GM19240 (cell line): ENCODE data around the gene DGCR2.
A peak's percentile ranks its signal among the peaks of the same experiment; 100 is the strongest.
"Not testable (repeated sequence)": the region's sequence is repeated elsewhere in the genome, so short reads cannot be mapped to it uniquely, and the experiment has no call there.

Source experiments
- DNase-seq: peaks from one replicate; pipeline ENCODE4 v3.0.0; 2011; ENCODE audit warnings: low spot score; ENCODE audit not compliant: insufficient read length

DGCR2 gene

GRCh38 chr22:19109198-19110063 lies 12.8 kb downstream of the DGCR2 start:
- no peak for DNase-seq

DNA sequence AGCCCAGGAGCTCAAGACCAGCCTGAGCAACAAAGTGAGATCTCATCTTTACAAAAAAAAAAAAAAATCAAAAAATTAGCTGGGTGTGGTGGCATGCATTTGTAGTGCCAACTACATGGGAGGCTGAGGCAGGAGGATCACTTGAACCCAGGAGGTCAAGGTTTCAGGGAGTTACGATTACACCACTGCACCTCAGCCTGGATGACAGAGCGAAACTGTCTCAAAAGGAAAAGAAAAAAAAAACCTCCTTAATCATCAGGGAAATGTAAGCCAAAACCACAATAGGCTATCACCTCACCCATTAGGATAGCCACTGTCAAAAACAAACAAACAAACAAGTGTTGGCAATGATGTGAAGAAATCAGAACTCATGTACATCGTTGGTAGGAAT lies 13.4 kb downstream of the DGCR2 start:
- DNase-seq: no peak

DNA sequence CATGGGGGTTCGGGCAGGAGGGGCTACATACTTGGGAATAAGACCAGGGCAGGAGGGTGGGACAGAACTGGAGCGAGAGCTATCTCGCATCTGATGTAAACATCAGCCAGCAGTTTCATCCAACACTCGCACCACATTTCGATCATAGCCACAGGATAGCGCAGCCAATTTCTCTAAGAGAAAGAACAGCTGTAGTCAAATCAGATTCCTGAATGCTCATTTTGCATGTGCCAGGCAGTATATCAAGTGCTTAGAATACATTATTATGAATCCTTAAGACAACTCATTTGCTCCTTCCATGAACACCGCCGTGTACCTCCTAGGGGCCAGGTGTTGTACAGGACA lies 14.5 kb downstream of the DGCR2 start:
- DNase-seq: no peak

DNA sequence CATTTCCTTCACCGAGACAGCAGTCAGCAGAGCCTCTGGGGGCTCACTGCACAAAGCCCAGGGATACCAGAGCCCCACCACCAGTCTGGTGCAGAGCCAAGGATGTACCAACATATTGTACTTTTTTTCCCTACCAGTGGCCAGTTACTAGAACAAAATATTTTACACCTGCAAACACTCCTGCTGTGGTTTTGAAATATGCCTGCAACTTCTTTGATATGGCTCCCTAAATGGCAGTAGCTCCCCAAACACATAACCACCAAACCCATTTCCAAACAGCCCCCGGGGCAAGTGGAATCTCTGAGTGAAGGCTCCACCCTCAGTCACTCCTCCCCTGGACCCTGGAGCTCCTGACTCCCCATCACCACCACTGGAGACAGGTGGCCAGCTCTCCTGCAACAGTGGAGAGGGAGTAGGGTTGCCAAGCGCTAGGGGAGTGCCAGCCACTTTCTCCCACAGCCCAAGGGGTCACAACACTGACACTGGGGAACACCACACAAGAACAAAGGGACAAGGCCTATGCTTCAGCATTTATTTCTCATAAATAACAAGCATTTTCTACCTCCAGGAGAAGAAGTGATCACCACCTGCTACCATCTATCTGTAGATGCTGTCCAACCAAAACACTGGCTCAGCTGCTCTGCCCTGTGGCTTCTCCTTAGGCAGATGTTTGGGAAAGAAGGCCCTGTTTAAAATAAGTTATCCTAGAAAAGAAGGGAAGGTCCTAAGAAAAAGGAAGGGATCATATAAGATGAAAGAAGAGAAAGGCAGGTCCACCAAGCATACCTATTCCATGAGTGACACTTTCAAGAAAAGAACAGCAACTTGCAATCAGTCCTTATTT lies 15.1 kb downstream of the DGCR2 start:
- no peak for DNase-seq

- DNase-seq: no peak
These were observed 16.1 kb downstream of the DGCR2 start for GRCh38 chr22:19105867-19106802.

GRCh38 chr22:19105456-19105855 lies 16.8 kb downstream of the DGCR2 start:
- DNase-seq: no peak

- DNase-seq: no peak
These were observed 18.1 kb downstream of the DGCR2 start for GRCh38 chr22:19103880-19104821.

DNA sequence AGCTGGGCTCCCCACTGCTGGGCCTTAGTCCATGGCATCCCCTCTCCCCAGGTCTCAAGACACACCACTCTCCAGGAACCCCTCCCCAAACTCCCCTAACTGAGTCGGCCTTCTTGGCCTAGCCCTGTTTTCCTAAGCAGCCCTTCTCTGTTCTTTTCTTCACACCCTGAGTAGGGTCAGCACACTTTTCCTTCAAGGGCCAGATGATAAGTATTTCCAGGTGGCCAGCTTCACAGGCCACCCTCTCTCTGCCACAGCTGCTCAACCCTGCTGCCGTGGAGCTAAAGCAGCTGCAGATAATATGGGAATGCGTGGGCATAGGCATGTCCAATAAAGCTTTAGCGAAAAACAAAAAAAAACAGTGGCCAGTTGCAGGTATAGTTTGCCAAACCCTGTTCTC lies 24.1 kb downstream of the DGCR2 start:
- no peak for DNase-seq

GRCh38 chr22:19097518-19097917 lies 24.7 kb downstream of the DGCR2 start:
- no peak for DNase-seq

GRCh38 chr22:19096555-19096954 lies 25.7 kb downstream of the DGCR2 start:
- DNase-seq: no peak

DNA sequence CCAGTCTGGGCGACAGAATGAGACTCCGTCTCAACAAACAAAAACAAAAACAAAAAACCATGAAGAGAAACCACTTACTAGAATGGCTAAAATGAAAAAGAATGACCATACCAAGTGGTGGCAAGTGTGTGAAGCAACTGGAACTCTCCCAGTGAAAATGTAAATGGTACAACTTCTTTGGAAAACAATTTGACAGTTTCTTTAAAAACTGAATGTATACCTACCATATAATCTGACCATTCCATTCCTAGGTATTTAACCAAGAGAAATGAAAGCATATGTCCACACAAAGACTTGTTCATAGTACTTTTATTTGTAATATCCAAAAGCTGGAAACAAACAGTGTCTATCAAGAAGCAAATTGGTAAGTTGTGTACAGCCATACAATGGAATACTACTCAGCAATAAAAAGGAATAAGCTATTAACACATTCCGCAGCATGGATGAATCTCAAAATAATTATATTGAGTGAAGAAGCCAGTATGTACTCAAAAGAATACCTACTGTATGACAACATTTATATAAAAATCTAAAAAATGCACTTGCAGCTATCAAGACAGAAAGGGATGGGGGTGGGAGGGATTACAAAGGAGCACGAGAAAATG lies 27.7 kb downstream of the DGCR2 start:
- DNase-seq: no peak

DNA sequence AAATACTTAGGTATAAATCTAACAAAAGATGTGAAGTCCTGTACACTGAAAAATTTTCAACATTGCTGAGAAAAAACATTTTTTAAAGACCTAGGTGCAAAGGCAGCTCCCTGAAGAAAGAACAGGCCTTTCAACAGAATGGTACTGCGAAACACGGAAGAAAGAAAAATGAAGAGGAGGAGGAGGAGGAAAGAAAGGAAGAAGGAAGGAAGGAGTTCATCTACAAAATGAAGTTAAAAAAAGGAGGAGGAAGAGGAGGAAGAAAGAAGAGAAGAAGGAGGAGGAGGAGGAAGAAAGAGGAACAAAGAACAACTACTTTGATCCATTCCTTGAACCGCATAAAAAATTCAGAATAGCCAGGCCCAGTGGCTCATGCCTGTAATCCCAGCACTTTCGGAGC lies 29.5 kb downstream of the DGCR2 start:
- DNase-seq: no peak

GRCh38 chr22:19090586-19091127 lies 31.6 kb downstream of the DGCR2 start:
- DNase-seq: no peak

DNA sequence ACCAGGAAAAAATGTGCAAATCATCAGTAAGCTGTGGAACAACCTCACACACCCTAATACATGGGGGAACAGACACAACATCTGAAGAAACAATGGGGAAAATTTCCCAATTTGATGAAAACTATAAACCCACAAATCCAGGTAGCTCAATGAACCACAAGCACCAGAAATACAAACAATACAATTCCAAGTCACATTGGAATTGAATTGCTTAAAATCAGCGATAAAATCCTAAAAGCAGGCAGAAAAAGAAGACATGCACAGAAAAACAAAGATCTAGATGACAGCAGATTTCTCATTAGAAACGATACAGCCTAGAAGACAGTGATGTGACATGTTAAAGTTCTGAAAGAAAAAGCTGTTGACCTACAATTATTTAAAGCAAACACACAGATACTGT lies 32.0 kb downstream of the DGCR2 start:
- no peak for DNase-seq

GRCh38 chr22:19088866-19089595 lies 33.2 kb downstream of the DGCR2 start:
- DNase-seq: no peak

GRCh38 chr22:19086896-19087295 lies 35.3 kb downstream of the DGCR2 start:
- DNase-seq: no peak

- no peak for DNase-seq
These were observed 35.8 kb downstream of the DGCR2 start for GRCh38 chr22:19086417-19086816.

DNA sequence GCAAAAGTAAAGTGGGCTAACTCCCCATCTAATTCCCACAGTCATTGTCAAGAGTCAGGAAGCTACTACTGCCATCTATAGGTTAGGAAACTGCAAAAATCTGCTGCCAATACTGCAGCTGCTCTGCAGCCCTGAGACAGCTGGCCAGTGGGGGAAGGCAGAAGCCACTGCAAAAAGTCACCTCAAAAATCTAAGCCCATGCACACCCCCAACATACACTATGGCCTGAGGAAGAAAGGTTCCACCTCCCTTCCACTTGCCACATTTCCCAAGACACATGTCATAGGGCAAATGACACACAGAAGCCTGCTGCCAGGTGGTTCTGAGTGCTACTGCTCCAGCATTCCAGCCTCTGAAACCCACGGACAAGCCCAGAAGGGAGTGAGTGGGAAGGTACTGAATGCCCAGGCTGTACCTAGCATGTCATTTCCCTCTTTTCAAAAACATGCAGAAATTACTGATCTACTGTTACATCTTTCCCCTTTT lies 36.9 kb downstream of the DGCR2 start:
- DNase-seq: peak; percentile 22

DNA sequence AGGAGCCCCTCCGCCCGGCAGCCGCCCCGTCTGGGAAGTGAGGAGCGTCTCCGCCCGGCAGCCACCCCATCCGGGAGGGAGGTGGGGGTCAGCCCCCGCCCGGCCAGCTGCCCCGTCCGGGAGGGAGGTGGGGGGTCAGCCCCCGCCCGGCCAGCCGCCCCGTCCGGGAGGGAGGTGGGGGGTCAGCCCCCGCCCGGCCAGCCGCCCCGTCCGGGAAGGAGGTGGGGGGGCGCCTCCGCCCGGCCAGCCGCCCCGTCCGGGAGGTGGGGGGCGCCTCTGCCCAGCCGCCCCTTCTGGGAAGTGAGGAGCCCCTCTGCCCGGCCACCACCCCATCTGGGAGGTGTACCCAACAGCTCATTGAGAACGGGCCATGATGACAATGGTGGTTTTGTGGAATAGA lies 37.6 kb downstream of the DGCR2 start:
- DNase-seq: not testable (repeated sequence)
